Measurements from ENCODE around the gene PRDM16. TPM values are rescaled to one million over a fixed set of nuclear protein-coding genes. Genes with fewer than 3 reads are reported as not detected.

PRDM16 gene
- total RNA-seq, 1 donor from 2014 or later: 21.4 TPM

DNA sequence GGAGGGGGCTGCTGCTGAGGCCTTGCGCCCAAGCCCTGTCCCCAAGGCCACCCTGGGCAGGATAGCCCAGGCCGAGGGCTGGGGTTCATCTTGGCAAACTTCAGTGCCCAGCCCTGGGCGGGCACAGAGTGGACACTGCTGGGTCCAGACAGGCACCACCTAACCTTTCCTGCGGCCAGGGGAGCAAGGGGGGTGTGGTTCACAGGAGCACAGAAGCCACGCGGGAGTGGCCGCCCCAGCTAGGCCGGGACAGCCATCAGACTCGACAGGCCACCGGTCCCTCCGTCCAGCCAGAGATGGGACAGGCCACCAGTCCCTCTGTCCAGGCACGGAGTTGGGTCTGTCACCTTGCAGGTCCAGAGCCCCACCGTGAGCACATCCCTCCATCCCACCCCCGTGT is 414.4 kb downstream of the PRDM16 start:
- TF ChIP-seq, protein P1, sequence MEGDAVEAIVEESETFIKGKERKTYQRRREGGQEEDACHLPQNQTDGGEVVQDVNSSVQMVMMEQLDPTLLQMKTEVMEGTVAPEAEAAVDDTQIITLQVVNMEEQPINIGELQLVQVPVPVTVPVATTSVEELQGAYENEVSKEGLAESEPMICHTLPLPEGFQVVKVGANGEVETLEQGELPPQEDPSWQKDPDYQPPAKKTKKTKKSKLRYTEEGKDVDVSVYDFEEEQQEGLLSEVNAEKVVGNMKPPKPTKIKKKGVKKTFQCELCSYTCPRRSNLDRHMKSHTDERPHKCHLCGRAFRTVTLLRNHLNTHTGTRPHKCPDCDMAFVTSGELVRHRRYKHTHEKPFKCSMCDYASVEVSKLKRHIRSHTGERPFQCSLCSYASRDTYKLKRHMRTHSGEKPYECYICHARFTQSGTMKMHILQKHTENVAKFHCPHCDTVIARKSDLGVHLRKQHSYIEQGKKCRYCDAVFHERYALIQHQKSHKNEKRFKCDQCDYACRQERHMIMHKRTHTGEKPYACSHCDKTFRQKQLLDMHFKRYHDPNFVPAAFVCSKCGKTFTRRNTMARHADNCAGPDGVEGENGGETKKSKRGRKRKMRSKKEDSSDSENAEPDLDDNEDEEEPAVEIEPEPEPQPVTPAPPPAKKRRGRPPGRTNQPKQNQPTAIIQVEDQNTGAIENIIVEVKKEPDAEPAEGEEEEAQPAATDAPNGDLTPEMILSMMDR (IDR thresholded peaks at IDR 0.05; ENCODE audit: unreplicated experiment): no peak
- Mint-ChIP-seq H3K27me3 (ENCODE audit: unreplicated experiment) (peaks cover 28% of the 10 kb centered on the region), H3K4me3 (ENCODE audit: unreplicated experiment) (no peak overlapping the region), H3K27ac (ENCODE audit: unreplicated experiment) (no peak overlapping the region), H3K36me3 (ENCODE audit: low read depth, unreplicated experiment) (peaks cover 14% of the 10 kb centered on the region), H3K4me1 (ENCODE audit: unreplicated experiment) (no peaks in the 10 kb centered on the region), H3K9me3 (ENCODE audit: unreplicated experiment) (no peaks in the 10 kb centered on the region)
- DNase-seq (ENCODE audit: low spot score): no peak

DNA sequence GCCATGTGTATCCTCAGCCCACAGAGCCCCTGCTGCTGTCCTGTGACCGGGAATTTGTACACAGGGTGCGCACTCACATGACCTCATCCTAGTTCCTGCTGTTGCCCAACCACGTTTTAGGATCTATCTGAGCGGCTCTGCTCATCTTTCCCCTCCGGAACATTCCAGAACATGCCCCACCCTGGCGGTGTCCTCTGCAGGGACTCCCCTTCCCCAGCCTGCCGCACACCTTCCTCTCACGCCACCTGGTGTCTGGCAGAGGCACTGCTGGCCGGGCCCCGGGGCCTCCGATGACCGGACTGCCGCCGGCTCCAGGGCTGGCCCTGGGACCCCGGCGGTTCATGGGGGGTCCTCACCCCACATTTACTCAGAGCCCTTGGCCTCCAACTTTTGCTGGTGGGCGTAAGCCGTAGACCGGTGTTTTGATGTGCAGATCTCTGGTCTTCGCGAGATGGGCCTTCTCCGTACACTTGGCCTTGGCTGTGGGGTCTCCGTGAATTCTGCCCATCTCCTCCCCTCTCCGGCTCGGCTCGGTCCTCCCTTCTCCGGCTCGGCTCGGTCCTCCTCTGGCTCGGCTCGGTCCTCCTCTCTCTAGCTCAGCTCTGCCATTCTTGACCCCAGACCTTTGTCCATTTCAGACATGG is 414.9 kb downstream of the PRDM16 start:
- Mint-ChIP-seq H3K9me3 (ENCODE audit: unreplicated experiment) (no peaks in the 10 kb centered on the region), H3K4me3 (ENCODE audit: unreplicated experiment) (no peak overlapping the region), H3K36me3 (ENCODE audit: low read depth, unreplicated experiment) (peaks cover 19% of the 10 kb centered on the region), H3K27ac (ENCODE audit: unreplicated experiment) (no peak overlapping the region), H3K4me1 (ENCODE audit: unreplicated experiment) (no peaks in the 10 kb centered on the region), H3K27me3 (ENCODE audit: unreplicated experiment) (peaks cover 28% of the 10 kb centered on the region)
- peak; percentile 80 for DNase-seq (ENCODE audit: low spot score)
- TF ChIP-seq, protein P1 (IDR thresholded peaks at IDR 0.05; ENCODE audit: unreplicated experiment): peak; percentile 75

DNA sequence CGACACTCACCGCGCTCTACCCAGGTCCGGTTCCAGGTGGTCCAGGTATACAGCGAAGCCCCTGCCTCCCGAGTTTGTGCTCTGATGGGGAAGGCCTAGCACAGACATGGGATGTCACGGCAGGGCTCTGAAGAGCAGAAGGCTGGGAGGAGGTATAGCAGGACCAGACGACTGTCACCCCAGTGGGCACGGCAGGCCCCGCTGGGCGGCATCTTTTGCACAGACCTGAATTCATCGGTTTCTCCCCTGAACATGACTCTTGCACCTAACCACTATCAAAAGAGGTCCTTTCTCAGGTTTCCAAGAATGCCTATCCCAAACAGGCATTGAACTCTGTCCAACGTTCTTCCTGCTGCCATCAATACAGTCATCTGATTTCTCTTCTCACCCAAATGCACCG is 416.0 kb downstream of the PRDM16 start:
- DNase-seq (ENCODE audit: low spot score): no peak
- H3K36me3 Mint-ChIP-seq (ENCODE audit: low read depth, unreplicated experiment): peaks cover 22% of the 10 kb centered on the region
- H3K27ac Mint-ChIP-seq (ENCODE audit: unreplicated experiment): no peak overlapping the region
- no peaks in the 10 kb centered on the region for H3K9me3 Mint-ChIP-seq (ENCODE audit: unreplicated experiment)
- TF ChIP-seq, protein P1 (IDR thresholded peaks at IDR 0.05; ENCODE audit: unreplicated experiment): no peak
- no peak overlapping the region for H3K4me3 Mint-ChIP-seq (ENCODE audit: unreplicated experiment)
- H3K4me1 Mint-ChIP-seq (ENCODE audit: unreplicated experiment): no peaks in the 10 kb centered on the region
- peaks cover 25% of the 10 kb centered on the region for H3K27me3 Mint-ChIP-seq (ENCODE audit: unreplicated experiment)

Small RNA genes within 50 kb of the gene (microRNA-seq; reads per million reads assigned to microRNA genes)
- gene MIR4251 (ENCODE audit: unreplicated experiment): not detected

Other genes starting within 250 kb of the PRDM16 start
- gene ACTRT2, start 47.7 kb upstream of the PRDM16 start, total RNA-seq (ENCODE audit: unreplicated experiment): not detected